ENCODE measurements around the gene EYA4. TPM values are rescaled to one million over a fixed set of nuclear protein-coding genes. Genes with fewer than 3 reads are reported as not detected.

EYA4 gene
- total and polyA plus RNA-seq, 3 experiments from 2014 or later = not detected

DNA sequence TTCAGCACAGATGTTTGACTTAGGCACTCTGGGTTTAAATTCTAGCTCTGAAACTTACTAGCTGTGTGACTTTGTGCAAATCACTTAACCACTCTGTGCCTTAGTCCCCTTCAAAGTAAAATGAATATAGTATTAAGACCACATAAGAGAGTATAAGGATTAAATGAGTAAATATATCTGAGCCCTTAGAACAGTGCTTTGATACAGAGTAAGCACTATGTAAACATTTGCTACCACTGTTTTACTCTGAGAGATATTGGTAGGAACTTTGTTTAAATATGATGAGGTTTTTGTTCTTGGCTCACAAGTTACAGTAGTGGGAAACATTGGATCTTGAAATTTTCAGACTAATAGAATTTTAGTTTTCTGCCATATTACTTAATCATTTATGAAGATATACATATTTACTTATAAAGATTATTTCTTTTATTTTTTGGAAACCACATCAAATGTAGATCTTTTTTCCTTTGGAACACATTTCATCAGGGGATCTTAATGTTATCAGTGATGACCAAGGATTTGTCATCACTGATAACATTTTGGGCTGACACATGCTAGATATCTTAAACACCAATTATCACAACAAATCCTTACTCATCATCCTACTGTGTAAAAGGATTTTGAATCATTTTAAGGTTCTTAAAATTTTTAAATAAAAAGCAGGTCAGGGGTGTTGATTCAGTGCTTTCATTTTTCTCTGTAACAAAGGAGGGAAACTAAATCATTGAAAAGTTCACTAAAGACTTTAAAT, 226.2 kb downstream of the EYA4 start:
- H3K27me3 Mint-ChIP-seq = no peaks in the 10 kb centered on the region
- no peak overlapping the region for H3K27ac ChIP-seq (ENCODE audit: low read depth, low read length)
- no peaks in the 10 kb centered on the region for H3K36me3 ChIP-seq (ENCODE audit: insufficient read depth, low read length)
- POLR2A ChIA-PET = no interaction called here
- H3K4me3 Mint-ChIP-seq = no peak overlapping the region
- no peaks in the 10 kb centered on the region for H3K36me3 Mint-ChIP-seq
- no peaks in the 10 kb centered on the region for H3K4me1 ChIP-seq (ENCODE audit: insufficient read depth, low read length)
- no peak for DNase-seq
- peaks cover 0 to 18% (median 0%) of the 10 kb centered on the region in 5 donors for H3K9me3 Mint-ChIP-seq
- no peaks in the 10 kb centered on the region for H3K4me1 Mint-ChIP-seq
- CTCF ChIA-PET = no interaction called here
- no peaks in the 10 kb centered on the region for H3K27me3 ChIP-seq (ENCODE audit: insufficient read depth, low read length, poor library complexity, severe bottlenecking)
- H3K27ac Mint-ChIP-seq = no peak overlapping the region
- H3K9me3 ChIP-seq (ENCODE audit: low read length) = no peaks in the 10 kb centered on the region
- no peak overlapping the region for H3K4me3 ChIP-seq (ENCODE audit: low read length)

GRCh38 chr6:133467982-133468380, 226.8 kb downstream of the EYA4 start:
- H3K36me3 Mint-ChIP-seq = no peaks in the 10 kb centered on the region
- POLR2A ChIA-PET = no interaction called here
- H3K9me3 Mint-ChIP-seq = peaks cover 0 to 18% (median 0%) of the 10 kb centered on the region in 5 donors
- Histone ChIP-seq H3K4me3 (ENCODE audit: low read length) (no peak overlapping the region), H3K36me3 (ENCODE audit: insufficient read depth, low read length) (no peaks in the 10 kb centered on the region), H3K27me3 (ENCODE audit: insufficient read depth, low read length, poor library complexity, severe bottlenecking) (peaks cover under 1% of the 10 kb centered on the region), H3K27ac (ENCODE audit: low read depth, low read length) (no peak overlapping the region), H3K4me1 (ENCODE audit: insufficient read depth, low read length) (no peaks in the 10 kb centered on the region), H3K9me3 (ENCODE audit: low read length) (no peaks in the 10 kb centered on the region)
- no peak overlapping the region for H3K4me3 Mint-ChIP-seq
- DNase-seq = no peak
- no peaks in the 10 kb centered on the region for H3K4me1 Mint-ChIP-seq
- no peak overlapping the region for H3K27ac Mint-ChIP-seq
- no peaks in the 10 kb centered on the region for H3K27me3 Mint-ChIP-seq
- CTCF ChIA-PET = no interaction called here

DNA sequence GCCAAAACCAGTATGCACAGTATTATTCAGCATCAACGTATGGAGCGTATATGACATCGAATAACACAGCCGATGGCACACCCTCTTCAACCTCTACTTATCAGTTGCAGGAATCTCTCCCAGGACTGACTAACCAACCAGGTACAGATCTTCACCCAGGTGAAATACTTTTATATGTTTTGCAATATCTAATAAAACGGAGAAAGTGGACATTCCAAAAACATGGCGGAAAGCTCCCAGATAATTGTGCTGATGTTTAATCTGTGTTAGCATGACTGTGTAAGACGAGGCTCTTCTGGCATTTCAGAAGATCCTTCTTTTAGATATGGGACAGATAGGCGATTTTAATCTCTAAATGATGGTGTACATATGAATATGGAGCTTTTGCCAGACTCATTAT, 227.4 kb downstream of the EYA4 start:
- ChIA-PET CTCF (no interaction called here), POLR2A (no interaction called here)
- peaks cover 0 to 18% (median 0%) of the 10 kb centered on the region in 5 donors for H3K9me3 Mint-ChIP-seq
- H3K4me1 ChIP-seq (ENCODE audit: insufficient read depth, low read length) = no peaks in the 10 kb centered on the region
- H3K27ac ChIP-seq (ENCODE audit: low read depth, low read length) = no peak overlapping the region
- H3K36me3 Mint-ChIP-seq = no peaks in the 10 kb centered on the region
- no peak overlapping the region for H3K4me3 Mint-ChIP-seq
- H3K36me3 ChIP-seq (ENCODE audit: insufficient read depth, low read length) = no peaks in the 10 kb centered on the region
- peaks cover 4% of the 10 kb centered on the region for H3K27me3 ChIP-seq (ENCODE audit: insufficient read depth, low read length, poor library complexity, severe bottlenecking)
- H3K27me3 Mint-ChIP-seq = no peaks in the 10 kb centered on the region
- no peak overlapping the region for H3K4me3 ChIP-seq (ENCODE audit: low read length)
- no peaks in the 10 kb centered on the region for H3K4me1 Mint-ChIP-seq
- H3K27ac Mint-ChIP-seq = no peak overlapping the region
- no peaks in the 10 kb centered on the region for H3K9me3 ChIP-seq (ENCODE audit: low read length)
- DNase-seq = no peak

- Histone ChIP-seq H3K27me3 (ENCODE audit: insufficient read depth, low read length, poor library complexity, severe bottlenecking) (peaks cover 4% of the 10 kb centered on the region), H3K27ac (ENCODE audit: low read depth, low read length) (no peak overlapping the region), H3K4me1 (ENCODE audit: insufficient read depth, low read length) (no peaks in the 10 kb centered on the region), H3K4me3 (ENCODE audit: low read length) (no peak overlapping the region), H3K36me3 (ENCODE audit: insufficient read depth, low read length) (no peaks in the 10 kb centered on the region), H3K9me3 (ENCODE audit: low read length) (no peaks in the 10 kb centered on the region)
- H3K36me3 Mint-ChIP-seq = no peaks in the 10 kb centered on the region
- no peak overlapping the region for H3K27ac Mint-ChIP-seq
- no peaks in the 10 kb centered on the region for H3K4me1 Mint-ChIP-seq
- H3K27me3 Mint-ChIP-seq = no peaks in the 10 kb centered on the region
- H3K9me3 Mint-ChIP-seq = peaks cover 0 to 2% (median 0%) of the 10 kb centered on the region in 5 donors
- CTCF ChIA-PET = no interaction called here
- DNase-seq = no peak
- no peak overlapping the region for H3K4me3 Mint-ChIP-seq
- POLR2A ChIA-PET = no interaction called here
Measured at GRCh38 chr6:133474516-133474915, 233.4 kb downstream of the EYA4 start.

- DNase-seq = no peak
- peaks cover 0 to 2% (median 0%) of the 10 kb centered on the region in 5 donors for H3K9me3 Mint-ChIP-seq
- no peak overlapping the region for H3K4me3 Mint-ChIP-seq
- no peak overlapping the region for H3K27ac ChIP-seq (ENCODE audit: low read depth, low read length)
- no peaks in the 10 kb centered on the region for H3K36me3 ChIP-seq (ENCODE audit: insufficient read depth, low read length)
- ChIA-PET CTCF (no interaction called here), POLR2A (no interaction called here)
- no peaks in the 10 kb centered on the region for H3K36me3 Mint-ChIP-seq
- H3K9me3 ChIP-seq (ENCODE audit: low read length) = no peaks in the 10 kb centered on the region
- no peaks in the 10 kb centered on the region for H3K27me3 Mint-ChIP-seq
- no peaks in the 10 kb centered on the region for H3K4me1 Mint-ChIP-seq
- no peak overlapping the region for H3K4me3 ChIP-seq (ENCODE audit: low read length)
- H3K4me1 ChIP-seq (ENCODE audit: insufficient read depth, low read length) = no peaks in the 10 kb centered on the region
- H3K27ac Mint-ChIP-seq = no peak overlapping the region
- no peaks in the 10 kb centered on the region for H3K27me3 ChIP-seq (ENCODE audit: insufficient read depth, low read length, poor library complexity, severe bottlenecking)
Measured at GRCh38 chr6:133478673-133479072, 237.5 kb downstream of the EYA4 start.

DNA sequence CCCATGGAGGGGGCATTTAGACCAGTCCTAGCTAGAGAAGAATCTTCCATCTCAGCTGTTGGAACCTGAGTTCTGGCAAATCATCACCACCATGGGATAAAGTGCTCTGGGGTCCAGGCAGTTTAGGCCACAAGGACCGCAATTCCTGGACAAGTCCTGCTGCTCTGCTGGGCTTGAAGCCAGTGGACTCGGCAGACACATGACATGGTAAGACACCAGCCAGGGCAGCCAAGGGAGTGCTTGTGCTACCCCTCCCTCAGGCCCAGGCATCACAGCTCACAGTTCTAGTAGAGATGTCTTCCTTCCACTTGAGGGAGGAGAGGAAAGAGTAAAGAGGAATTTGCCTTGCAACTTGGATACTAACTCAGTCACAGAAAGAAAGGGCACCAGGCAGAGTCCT, 246.0 kb downstream of the EYA4 start:
- Histone ChIP-seq H3K27me3 (ENCODE audit: insufficient read depth, low read length, poor library complexity, severe bottlenecking) (no peaks in the 10 kb centered on the region), H3K9me3 (ENCODE audit: low read length) (no peaks in the 10 kb centered on the region), H3K4me3 (ENCODE audit: low read length) (no peak overlapping the region), H3K27ac (ENCODE audit: low read depth, low read length) (no peak overlapping the region), H3K36me3 (ENCODE audit: insufficient read depth, low read length) (no peaks in the 10 kb centered on the region), H3K4me1 (ENCODE audit: insufficient read depth, low read length) (no peaks in the 10 kb centered on the region)
- DNase-seq = no peak
- ChIA-PET CTCF (no interaction called here), POLR2A (no interaction called here)
- peaks cover 0 to 5% (median 0%) of the 10 kb centered on the region in 5 donors for H3K9me3 Mint-ChIP-seq
- H3K36me3 Mint-ChIP-seq = peaks cover 0 to 2% (median 0%) of the 10 kb centered on the region in 3 donors
- no peak overlapping the region for H3K4me3 Mint-ChIP-seq
- peaks cover 2 to 8% of the 10 kb centered on the region in 2 donors for H3K27me3 Mint-ChIP-seq
- no peak overlapping the region for H3K27ac Mint-ChIP-seq
- no peaks in the 10 kb centered on the region for H3K4me1 Mint-ChIP-seq

DNA sequence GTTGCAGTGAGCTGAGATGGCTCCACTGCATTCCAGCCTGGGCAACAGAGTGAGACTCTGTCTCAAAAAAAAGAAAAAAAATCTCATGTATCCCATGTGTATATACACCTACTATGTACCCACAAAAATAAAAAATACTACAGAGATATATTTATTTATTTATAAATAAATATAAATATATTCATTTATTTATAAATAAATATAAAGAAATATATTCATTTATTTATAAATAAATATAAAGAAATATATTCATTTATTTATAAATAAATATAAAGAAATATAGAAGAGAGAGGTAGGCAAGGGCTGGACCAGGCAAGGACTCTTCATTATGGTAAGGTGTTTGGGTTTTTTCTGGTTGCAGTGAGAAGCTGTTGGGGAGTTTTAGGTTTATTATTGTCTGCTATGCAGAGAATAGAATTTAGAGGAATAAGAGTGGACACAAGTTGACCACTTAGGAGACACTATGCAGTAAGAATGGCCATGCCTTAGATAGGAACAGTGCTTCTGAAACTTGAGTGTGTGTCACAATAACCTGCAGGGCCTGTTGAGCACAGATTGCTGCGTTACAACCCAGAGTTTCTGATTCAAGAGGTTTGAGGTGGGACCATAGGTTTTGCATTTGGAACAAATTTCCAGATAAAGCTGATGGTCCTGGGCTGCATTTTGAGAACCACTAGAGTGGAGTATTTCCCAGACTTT, 254.2 kb downstream of the EYA4 start:
- Histone ChIP-seq H3K4me3 (ENCODE audit: low read length) (no peak overlapping the region), H3K9me3 (ENCODE audit: low read length) (no peaks in the 10 kb centered on the region), H3K4me1 (ENCODE audit: insufficient read depth, low read length) (no peaks in the 10 kb centered on the region), H3K36me3 (ENCODE audit: insufficient read depth, low read length) (no peaks in the 10 kb centered on the region), H3K27me3 (ENCODE audit: insufficient read depth, low read length, poor library complexity, severe bottlenecking) (no peaks in the 10 kb centered on the region), H3K27ac (ENCODE audit: low read depth, low read length) (no peak overlapping the region)
- Mint-ChIP-seq H3K27ac (no peak overlapping the region), H3K4me3 (no peak overlapping the region), H3K9me3 (peaks cover 0 to 5% (median 3%) of the 10 kb centered on the region in 5 donors), H3K36me3 (no peaks in the 10 kb centered on the region), H3K4me1 (no peaks in the 10 kb centered on the region), H3K27me3 (no peaks in the 10 kb centered on the region)
- ChIA-PET CTCF (no interaction called here), POLR2A (no interaction called here)
- DNase-seq = no peak

GRCh38 chr6:133499662-133500061, 258.5 kb downstream of the EYA4 start:
- H3K9me3 Mint-ChIP-seq = no peaks in the 10 kb centered on the region
- no peaks in the 10 kb centered on the region for H3K27me3 Mint-ChIP-seq
- ChIA-PET POLR2A (no interaction called here), CTCF (no interaction called here)
- H3K4me1 Mint-ChIP-seq = no peaks in the 10 kb centered on the region
- no peak for DNase-seq
- Histone ChIP-seq H3K4me1 (ENCODE audit: insufficient read depth, low read length) (no peaks in the 10 kb centered on the region), H3K36me3 (ENCODE audit: insufficient read depth, low read length) (no peaks in the 10 kb centered on the region), H3K27ac (ENCODE audit: low read depth, low read length) (no peak overlapping the region), H3K27me3 (ENCODE audit: insufficient read depth, low read length, poor library complexity, severe bottlenecking) (no peaks in the 10 kb centered on the region), H3K4me3 (ENCODE audit: low read length) (no peak overlapping the region), H3K9me3 (ENCODE audit: low read length) (no peaks in the 10 kb centered on the region)
- H3K36me3 Mint-ChIP-seq = no peaks in the 10 kb centered on the region
- H3K27ac Mint-ChIP-seq = no peak overlapping the region
- no peak overlapping the region for H3K4me3 Mint-ChIP-seq
